Measurements from ENCODE around the gene ITGB8. TPM values are rescaled to one million over a fixed set of nuclear protein-coding genes. Genes with fewer than 3 reads are reported as not detected.

Gene ITGB8
- total and polyA plus RNA-seq, 4 donors = 0.16 to 2.8 (median 0.51) TPM

- 54% methylated on average over 3 of the region's 3 CpGs for WGBS
These were observed 40.1 kb upstream of the ITGB8 start for GRCh38 chr7:20290505-20291111.

DNA sequence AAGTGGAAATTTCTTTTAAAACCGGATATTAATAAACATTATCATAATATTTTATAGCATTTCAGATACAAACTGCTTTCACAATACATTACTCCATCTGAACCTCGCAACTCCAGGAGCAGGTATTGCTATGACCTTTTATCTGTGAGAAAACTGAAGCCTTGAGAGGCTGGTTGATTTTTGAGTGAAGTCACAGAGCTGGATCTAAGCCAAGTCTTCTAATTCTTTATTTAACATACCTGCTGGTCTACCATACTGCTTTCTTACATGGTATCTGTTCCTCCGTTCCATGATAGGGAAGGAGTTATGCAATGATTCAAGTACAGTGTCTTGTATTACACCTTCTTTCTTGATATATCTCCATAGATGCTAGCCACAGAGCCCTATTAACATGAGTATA lies 37.4 kb upstream of the ITGB8 start:
- Histone ChIP-seq H3K36me3 (ENCODE audit: control insufficient read depth in 4 of 4, insufficient read depth in 3 of 4, low read depth in 1 of 4, low read length in 3 of 4) (no peaks in the 10 kb centered on the region), H3K9ac (ENCODE audit: low read depth in 1 of 2, low read length in 2 of 2) (no peak overlapping the region), H3K9me3 (ENCODE audit: control insufficient read depth in 4 of 4, low read length in 3 of 4) (peaks cover 0 to 4% (median 0%) of the 10 kb centered on the region in 4 donors), H3K27me3 (ENCODE audit: control insufficient read depth in 4 of 4, insufficient read depth in 4 of 4, low read length in 3 of 4) (no peaks in the 10 kb centered on the region), H3K4me1 (ENCODE audit: control insufficient read depth in 4 of 4, insufficient read depth in 4 of 4, low read length in 3 of 4) (no peaks in the 10 kb centered on the region), H3K27ac (ENCODE audit: low read depth in 1 of 2, low read length in 2 of 2) (no peak overlapping the region), H3K4me3 (ENCODE audit: low read depth in 1 of 3, low read length in 3 of 3) (no peak overlapping the region)
- 69% methylated on average over 3 of the region's 3 CpGs for WGBS
- TF ChIP-seq HNF4A (conservative IDR thresholded peaks at IDR 0.05) = no peak
- no peak for TF ChIP-seq RAD21 (IDR thresholded peaks at IDR 0.05)
- TF ChIP-seq, protein P1, sequence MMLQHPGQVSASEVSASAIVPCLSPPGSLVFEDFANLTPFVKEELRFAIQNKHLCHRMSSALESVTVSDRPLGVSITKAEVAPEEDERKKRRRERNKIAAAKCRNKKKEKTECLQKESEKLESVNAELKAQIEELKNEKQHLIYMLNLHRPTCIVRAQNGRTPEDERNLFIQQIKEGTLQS (IDR thresholded peaks at IDR 0.05) = no peak
- TF ChIP-seq, protein P2, sequence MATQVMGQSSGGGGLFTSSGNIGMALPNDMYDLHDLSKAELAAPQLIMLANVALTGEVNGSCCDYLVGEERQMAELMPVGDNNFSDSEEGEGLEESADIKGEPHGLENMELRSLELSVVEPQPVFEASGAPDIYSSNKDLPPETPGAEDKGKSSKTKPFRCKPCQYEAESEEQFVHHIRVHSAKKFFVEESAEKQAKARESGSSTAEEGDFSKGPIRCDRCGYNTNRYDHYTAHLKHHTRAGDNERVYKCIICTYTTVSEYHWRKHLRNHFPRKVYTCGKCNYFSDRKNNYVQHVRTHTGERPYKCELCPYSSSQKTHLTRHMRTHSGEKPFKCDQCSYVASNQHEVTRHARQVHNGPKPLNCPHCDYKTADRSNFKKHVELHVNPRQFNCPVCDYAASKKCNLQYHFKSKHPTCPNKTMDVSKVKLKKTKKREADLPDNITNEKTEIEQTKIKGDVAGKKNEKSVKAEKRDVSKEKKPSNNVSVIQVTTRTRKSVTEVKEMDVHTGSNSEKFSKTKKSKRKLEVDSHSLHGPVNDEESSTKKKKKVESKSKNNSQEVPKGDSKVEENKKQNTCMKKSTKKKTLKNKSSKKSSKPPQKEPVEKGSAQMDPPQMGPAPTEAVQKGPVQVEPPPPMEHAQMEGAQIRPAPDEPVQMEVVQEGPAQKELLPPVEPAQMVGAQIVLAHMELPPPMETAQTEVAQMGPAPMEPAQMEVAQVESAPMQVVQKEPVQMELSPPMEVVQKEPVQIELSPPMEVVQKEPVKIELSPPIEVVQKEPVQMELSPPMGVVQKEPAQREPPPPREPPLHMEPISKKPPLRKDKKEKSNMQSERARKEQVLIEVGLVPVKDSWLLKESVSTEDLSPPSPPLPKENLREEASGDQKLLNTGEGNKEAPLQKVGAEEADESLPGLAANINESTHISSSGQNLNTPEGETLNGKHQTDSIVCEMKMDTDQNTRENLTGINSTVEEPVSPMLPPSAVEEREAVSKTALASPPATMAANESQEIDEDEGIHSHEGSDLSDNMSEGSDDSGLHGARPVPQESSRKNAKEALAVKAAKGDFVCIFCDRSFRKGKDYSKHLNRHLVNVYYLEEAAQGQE (IDR thresholded peaks at IDR 0.05) = no peak
- TF ChIP-seq MAX (IDR thresholded peaks at IDR 0.05) = no peak
- TF ChIP-seq EGR1 (IDR thresholded peaks at IDR 0.05; ENCODE audit: low read depth in 2 of 2) = no peak
- no peak for TF ChIP-seq RXRA (IDR thresholded peaks at IDR 0.05)
- no peak for DNase-seq (ENCODE audit: low spot score)

More at GRCh38 chr7:20290505-20291111, 40.1 kb upstream of the ITGB8 start:
- H3K4me3 ChIP-seq (ENCODE audit: low read depth in 1 of 3, low read length in 3 of 3) = no peak overlapping the region
- no peaks in the 10 kb centered on the region for H3K36me3 ChIP-seq (ENCODE audit: control insufficient read depth in 4 of 4, insufficient read depth in 3 of 4, low read depth in 1 of 4, low read length in 3 of 4)
- TF ChIP-seq JUND (IDR thresholded peaks at IDR 0.05) (no peak), FOXA1 (IDR thresholded peaks at IDR 0.05) (no peak), SP1 (IDR thresholded peaks at IDR 0.05) (no peak), EGR1 (IDR thresholded peaks at IDR 0.05; ENCODE audit: low read depth in 2 of 2) (no peak), YY1 (IDR thresholded peaks at IDR 0.05) (no peak), NR2F2 (IDR thresholded peaks at IDR 0.05) (no peak), GABPA (IDR thresholded peaks at IDR 0.05 in 1 of 2, conservative IDR thresholded peaks at IDR 0.05 in 1 of 2) (no peak), HNF4G (IDR thresholded peaks at IDR 0.05) (no peak)
- TF ChIP-seq, protein P3, sequence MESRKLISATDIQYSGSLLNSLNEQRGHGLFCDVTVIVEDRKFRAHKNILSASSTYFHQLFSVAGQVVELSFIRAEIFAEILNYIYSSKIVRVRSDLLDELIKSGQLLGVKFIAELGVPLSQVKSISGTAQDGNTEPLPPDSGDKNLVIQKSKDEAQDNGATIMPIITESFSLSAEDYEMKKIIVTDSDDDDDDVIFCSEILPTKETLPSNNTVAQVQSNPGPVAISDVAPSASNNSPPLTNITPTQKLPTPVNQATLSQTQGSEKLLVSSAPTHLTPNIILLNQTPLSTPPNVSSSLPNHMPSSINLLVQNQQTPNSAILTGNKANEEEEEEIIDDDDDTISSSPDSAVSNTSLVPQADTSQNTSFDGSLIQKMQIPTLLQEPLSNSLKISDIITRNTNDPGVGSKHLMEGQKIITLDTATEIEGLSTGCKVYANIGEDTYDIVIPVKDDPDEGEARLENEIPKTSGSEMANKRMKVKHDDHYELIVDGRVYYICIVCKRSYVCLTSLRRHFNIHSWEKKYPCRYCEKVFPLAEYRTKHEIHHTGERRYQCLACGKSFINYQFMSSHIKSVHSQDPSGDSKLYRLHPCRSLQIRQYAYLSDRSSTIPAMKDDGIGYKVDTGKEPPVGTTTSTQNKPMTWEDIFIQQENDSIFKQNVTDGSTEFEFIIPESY (IDR thresholded peaks at IDR 0.05) = no peak
- TF ChIP-seq, protein P1 (IDR thresholded peaks at IDR 0.05) = no peak
- no peaks in the 10 kb centered on the region for H3K27me3 ChIP-seq (ENCODE audit: control insufficient read depth in 4 of 4, insufficient read depth in 4 of 4, low read length in 3 of 4)
- DNase-seq (ENCODE audit: low spot score) = no peak
- no peak overlapping the region for H3K9ac ChIP-seq (ENCODE audit: low read depth in 1 of 2, low read length in 2 of 2)
- H3K9me3 ChIP-seq (ENCODE audit: control insufficient read depth in 4 of 4, low read length in 3 of 4) = peaks cover 0 to 4% (median 0%) of the 10 kb centered on the region in 4 donors
- H3K27ac ChIP-seq (ENCODE audit: low read depth in 1 of 2, low read length in 2 of 2) = no peak overlapping the region
- no peaks in the 10 kb centered on the region for H3K4me1 ChIP-seq (ENCODE audit: control insufficient read depth in 4 of 4, insufficient read depth in 4 of 4, low read length in 3 of 4)
